HL-60 (cell line): ENCODE measurements around the gene MAP1B.

Experiments used
- DNase-seq, 2 experiments: peaks; one replicate each; pipeline ENCODE4 v3.0.0-alpha.2; 2010 to 2020; ENCODE audit warnings: low read depth in 1 of 2, low spot score in 1 of 2
- H3K27ac ChIP-seq: fragments of 250-450 bp; sonication (Bioruptor Pico); replicated peaks from 2 replicates; pipeline ENCODE4 v1.5.1; 2020; ENCODE audit warnings: mild to moderate bottlenecking, moderate library complexity
- H3K27me3 ChIP-seq: fragments of 250-450 bp; sonication (Bioruptor Pico); 2 replicates; pipeline ENCODE4 v1.5.1; 2021; ENCODE audit warnings: mild to moderate bottlenecking, moderate library complexity; ENCODE audit not compliant: insufficient read depth, poor library complexity, severe bottlenecking
- H3K4me3 ChIP-seq: replicated peaks from 2 replicates; pipeline ENCODE4 v1.5.1; 2011; ENCODE audit warnings: mild to moderate bottlenecking, control low read depth, low read length; ENCODE audit not compliant: insufficient read depth
- CTCF ChIP-seq: IDR thresholded peaks from one replicate; pipeline ENCODE4 v1.5.1; 2011; ENCODE audit warnings: low read length, control low read depth, inconsistent platforms; ENCODE audit not compliant: insufficient read depth
- GABPA ChIP-seq: IDR thresholded peaks from 2 replicates; pipeline ENCODE4 v1.6.1; 2012; ENCODE audit warnings: low read depth
- POLR2AphosphoS5 ChIP-seq: IDR thresholded peaks from 2 replicates; pipeline ENCODE4 v1.6.1; 2012; ENCODE audit warnings: low read depth
- REST ChIP-seq: IDR thresholded peaks from 2 replicates; pipeline ENCODE4 v1.6.1; 2012; ENCODE audit warnings: low read depth; ENCODE audit not compliant: insufficient replicate concordance
- SPI1 ChIP-seq: IDR thresholded peaks from 2 replicates; pipeline ENCODE4 v1.6.1; 2012; ENCODE audit warnings: low read depth, mild to moderate bottlenecking, borderline replicate concordance

The MAP1B gene

GRCh38 chr5:72109625-72110024 is 2.4 kb downstream of the MAP1B start:
- no peak overlapping the region for H3K27ac ChIP-seq
- H3K27me3 ChIP-seq = peaks cover 14% of the 10 kb centered on the region
- DNase-seq = no peak
- no peak overlapping the region for H3K4me3 ChIP-seq
- no peak for TF ChIP-seq REST
- no peak for TF ChIP-seq CTCF
- TF ChIP-seq SPI1 = no peak
- no peak for TF ChIP-seq GABPA
- no peak for TF ChIP-seq POLR2AphosphoS5

- no peak for DNase-seq
- no peak overlapping the region for H3K4me3 ChIP-seq
- TF ChIP-seq GABPA (no peak), POLR2AphosphoS5 (no peak), REST (no peak), CTCF (no peak), SPI1 (no peak)
- H3K27me3 ChIP-seq = peaks cover 14% of the 10 kb centered on the region
- no peak overlapping the region for H3K27ac ChIP-seq
These were observed 3.2 kb downstream of the MAP1B start for GRCh38 chr5:72110394-72111013.

GRCh38 chr5:72112389-72112788 is 5.1 kb downstream of the MAP1B start:
- H3K4me3 ChIP-seq = no peak overlapping the region
- no peak for DNase-seq

More at GRCh38 chr5:72112389-72112788, 5.1 kb downstream of the MAP1B start:
- TF ChIP-seq GABPA (no peak), CTCF (no peak), POLR2AphosphoS5 (no peak), SPI1 (no peak), REST (no peak)
- Histone ChIP-seq H3K27me3 (peaks cover 8% of the 10 kb centered on the region), H3K27ac (no peak overlapping the region)
